ENCODE data around the gene TAF1C. TPM values are rescaled to one million over a fixed set of nuclear protein-coding genes. Genes with fewer than 3 reads are reported as not detected.

The TAF1C gene
- total and polyA plus RNA-seq, 2 of the 8 experiments (the other 6 are each of a cell fraction or from before 2014, with no cell fraction given): 44.6 to 63.8 TPM

DNA sequence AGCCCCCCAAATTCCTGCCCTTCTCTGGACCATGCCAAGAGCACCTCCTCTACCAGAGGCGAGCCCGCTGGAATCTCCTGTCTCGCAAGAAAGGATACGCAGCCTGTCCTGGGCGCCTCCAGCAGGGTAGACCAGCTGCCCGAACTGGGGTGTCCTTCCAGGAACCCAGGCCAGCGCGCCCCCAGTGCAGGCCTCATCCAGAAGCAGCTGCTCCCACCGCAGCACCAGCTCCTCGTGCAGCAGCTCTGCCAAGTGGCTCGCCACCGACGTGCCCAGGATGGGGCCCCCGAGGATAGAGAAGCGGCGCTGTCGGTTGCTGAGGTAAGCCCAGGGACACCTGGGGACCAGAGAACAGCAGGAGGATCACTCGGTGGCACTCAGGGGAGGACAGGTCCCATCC is 4.8 kb downstream of the TAF1C start (continued):
- no peak for TF ChIP-seq CBX8 (IDR thresholded peaks at IDR 0.05; ENCODE audit: borderline replicate concordance, low read depth, low read length)
- no peak for TF ChIP-seq RFX5 (IDR thresholded peaks at IDR 0.05; ENCODE audit: borderline replicate concordance, low read depth, low read length)
- TF ChIP-seq SAP30 (IDR thresholded peaks at IDR 0.05; ENCODE audit: insufficient read depth, insufficient replicate concordance, low read length): no peak
